ENCODE results near the gene SLC22A15. TPM values are rescaled to one million over a fixed set of nuclear protein-coding genes. Genes with fewer than 3 reads are reported as not detected.
"Not testable (repeated sequence)": the region's sequence is repeated elsewhere in the genome, so short reads cannot be mapped to it uniquely, and the experiment has no call there.

Gene SLC22A15
- total RNA-seq, 1 experiment from 2014 or later: not detected

GRCh38 chr1:115952547-115952946 is 23.8 kb upstream of the SLC22A15 start:
- no peaks in the 10 kb centered on the region for H3K36me3 ChIP-seq (ENCODE audit: insufficient read depth, low read length)
- H3K4me3 ChIP-seq (ENCODE audit: low read length): no peak overlapping the region
- H2AFZ ChIP-seq (ENCODE audit: low read length): no peak overlapping the region
- H3K27ac ChIP-seq (ENCODE audit: low read length): no peak overlapping the region
- H3K79me2 ChIP-seq (ENCODE audit: low read length): no peaks in the 10 kb centered on the region
- no peaks in the 10 kb centered on the region for H3K9me3 ChIP-seq (ENCODE audit: low read length)
- no peak for DNase-seq
- no peaks in the 10 kb centered on the region for H4K20me1 ChIP-seq (ENCODE audit: insufficient read depth, low read depth, low read length)
- no peak overlapping the region for H3K9ac ChIP-seq (ENCODE audit: low read length)
- no peaks in the 10 kb centered on the region for H3K27me3 ChIP-seq (ENCODE audit: low read length)
- H3K4me2 ChIP-seq (ENCODE audit: low read depth, low read length, poor library complexity, severe bottlenecking): no peak overlapping the region
- H3K4me1 ChIP-seq (ENCODE audit: low read length): no peaks in the 10 kb centered on the region
- no peaks in the 10 kb centered on the region for H3K9me2 ChIP-seq (replicated peaks; ENCODE audit: insufficient read depth, low read length)

- Histone ChIP-seq H2AFZ (ENCODE audit: low read length) (no peak overlapping the region), H3K9ac (ENCODE audit: low read length) (no peak overlapping the region), H3K4me2 (ENCODE audit: low read depth, low read length, poor library complexity, severe bottlenecking) (no peak overlapping the region), H3K9me2 (replicated peaks; ENCODE audit: insufficient read depth, low read length) (no peaks in the 10 kb centered on the region), H3K9me3 (ENCODE audit: low read length) (no peaks in the 10 kb centered on the region), H3K27me3 (ENCODE audit: low read length) (no peaks in the 10 kb centered on the region), H4K20me1 (ENCODE audit: insufficient read depth, low read depth, low read length) (no peaks in the 10 kb centered on the region), H3K4me3 (ENCODE audit: low read length) (no peak overlapping the region), H3K79me2 (ENCODE audit: low read length) (no peaks in the 10 kb centered on the region), H3K27ac (ENCODE audit: low read length) (no peak overlapping the region), H3K4me1 (ENCODE audit: low read length) (no peaks in the 10 kb centered on the region), H3K36me3 (ENCODE audit: insufficient read depth, low read length) (no peaks in the 10 kb centered on the region)
- no peak for DNase-seq
These were observed 23.1 kb upstream of the SLC22A15 start for GRCh38 chr1:115953180-115953579.

GRCh38 chr1:115954684-115955083 is 21.6 kb upstream of the SLC22A15 start:
- no peak overlapping the region for H3K9ac ChIP-seq (ENCODE audit: low read length)
- H4K20me1 ChIP-seq (ENCODE audit: insufficient read depth, low read depth, low read length): no peaks in the 10 kb centered on the region
- H3K27me3 ChIP-seq (ENCODE audit: low read length): no peaks in the 10 kb centered on the region
- no peak overlapping the region for H3K4me2 ChIP-seq (ENCODE audit: low read depth, low read length, poor library complexity, severe bottlenecking)
- no peak overlapping the region for H3K4me3 ChIP-seq (ENCODE audit: low read length)
- H3K36me3 ChIP-seq (ENCODE audit: insufficient read depth, low read length): no peaks in the 10 kb centered on the region
- H3K9me2 ChIP-seq (replicated peaks; ENCODE audit: insufficient read depth, low read length): no peaks in the 10 kb centered on the region
- H3K27ac ChIP-seq (ENCODE audit: low read length): no peak overlapping the region
- no peak overlapping the region for H2AFZ ChIP-seq (ENCODE audit: low read length)
- H3K79me2 ChIP-seq (ENCODE audit: low read length): no peaks in the 10 kb centered on the region
- H3K9me3 ChIP-seq (ENCODE audit: low read length): no peaks in the 10 kb centered on the region
- no peak for DNase-seq
- no peaks in the 10 kb centered on the region for H3K4me1 ChIP-seq (ENCODE audit: low read length)

GRCh38 chr1:115955228-115955627 is 21.1 kb upstream of the SLC22A15 start:
- H3K9ac ChIP-seq (ENCODE audit: low read length): no peak overlapping the region
- no peak overlapping the region for H3K4me3 ChIP-seq (ENCODE audit: low read length)
- no peaks in the 10 kb centered on the region for H3K4me1 ChIP-seq (ENCODE audit: low read length)
- H2AFZ ChIP-seq (ENCODE audit: low read length): no peak overlapping the region
- H4K20me1 ChIP-seq (ENCODE audit: insufficient read depth, low read depth, low read length): no peaks in the 10 kb centered on the region
- no peaks in the 10 kb centered on the region for H3K9me3 ChIP-seq (ENCODE audit: low read length)
- H3K4me2 ChIP-seq (ENCODE audit: low read depth, low read length, poor library complexity, severe bottlenecking): no peak overlapping the region
- DNase-seq: no peak
- no peaks in the 10 kb centered on the region for H3K27me3 ChIP-seq (ENCODE audit: low read length)
- no peaks in the 10 kb centered on the region for H3K79me2 ChIP-seq (ENCODE audit: low read length)
- no peaks in the 10 kb centered on the region for H3K9me2 ChIP-seq (replicated peaks; ENCODE audit: insufficient read depth, low read length)
- H3K36me3 ChIP-seq (ENCODE audit: insufficient read depth, low read length): no peaks in the 10 kb centered on the region
- H3K27ac ChIP-seq (ENCODE audit: low read length): no peak overlapping the region

GRCh38 chr1:115958866-115959265 is 17.4 kb upstream of the SLC22A15 start:
- Histone ChIP-seq H3K4me2 (ENCODE audit: low read depth, low read length, poor library complexity, severe bottlenecking) (no peak overlapping the region), H3K4me1 (ENCODE audit: low read length) (no peaks in the 10 kb centered on the region), H2AFZ (ENCODE audit: low read length) (no peak overlapping the region), H3K9ac (ENCODE audit: low read length) (no peak overlapping the region), H3K36me3 (ENCODE audit: insufficient read depth, low read length) (no peaks in the 10 kb centered on the region), H3K9me3 (ENCODE audit: low read length) (no peaks in the 10 kb centered on the region), H3K4me3 (ENCODE audit: low read length) (no peak overlapping the region), H3K27ac (ENCODE audit: low read length) (no peak overlapping the region), H4K20me1 (ENCODE audit: insufficient read depth, low read depth, low read length) (no peaks in the 10 kb centered on the region), H3K27me3 (ENCODE audit: low read length) (no peaks in the 10 kb centered on the region), H3K9me2 (replicated peaks; ENCODE audit: insufficient read depth, low read length) (no peaks in the 10 kb centered on the region), H3K79me2 (ENCODE audit: low read length) (no peaks in the 10 kb centered on the region)
- DNase-seq: no peak

- Histone ChIP-seq H3K9ac (ENCODE audit: low read length) (no peak overlapping the region), H3K79me2 (ENCODE audit: low read length) (no peaks in the 10 kb centered on the region), H2AFZ (ENCODE audit: low read length) (no peak overlapping the region), H3K4me2 (ENCODE audit: low read depth, low read length, poor library complexity, severe bottlenecking) (no peak overlapping the region), H3K27me3 (ENCODE audit: low read length) (no peaks in the 10 kb centered on the region), H3K9me3 (ENCODE audit: low read length) (no peaks in the 10 kb centered on the region), H3K36me3 (ENCODE audit: insufficient read depth, low read length) (no peaks in the 10 kb centered on the region), H3K27ac (ENCODE audit: low read length) (no peak overlapping the region), H3K4me3 (ENCODE audit: low read length) (no peak overlapping the region), H4K20me1 (ENCODE audit: insufficient read depth, low read depth, low read length) (no peaks in the 10 kb centered on the region), H3K9me2 (replicated peaks; ENCODE audit: insufficient read depth, low read length) (no peaks in the 10 kb centered on the region), H3K4me1 (ENCODE audit: low read length) (peaks cover 5% of the 10 kb centered on the region)
- peak; percentile 77 for DNase-seq
These were observed 6.8 kb upstream of the SLC22A15 start for GRCh38 chr1:115969509-115969908.

- not testable (repeated sequence) for H2AFZ ChIP-seq (ENCODE audit: low read length); H3K9me2 ChIP-seq (replicated peaks; ENCODE audit: insufficient read depth, low read length); DNase-seq; H3K36me3 ChIP-seq (ENCODE audit: insufficient read depth, low read length); H4K20me1 ChIP-seq (ENCODE audit: insufficient read depth, low read depth, low read length); H3K4me1 ChIP-seq (ENCODE audit: low read length); H3K9ac ChIP-seq (ENCODE audit: low read length); H3K4me2 ChIP-seq (ENCODE audit: low read depth, low read length, poor library complexity, severe bottlenecking); H3K79me2 ChIP-seq (ENCODE audit: low read length); H3K9me3 ChIP-seq (ENCODE audit: low read length); H3K4me3 ChIP-seq (ENCODE audit: low read length); H3K27ac ChIP-seq (ENCODE audit: low read length); H3K27me3 ChIP-seq (ENCODE audit: low read length)
These were observed 4.5 kb upstream of the SLC22A15 start for GRCh38 chr1:115971778-115972177.

- H3K27me3 ChIP-seq (ENCODE audit: low read length): no peaks in the 10 kb centered on the region
- H3K4me3 ChIP-seq (ENCODE audit: low read length): no peak overlapping the region
- no peak overlapping the region for H3K27ac ChIP-seq (ENCODE audit: low read length)
- no peak overlapping the region for H3K4me2 ChIP-seq (ENCODE audit: low read depth, low read length, poor library complexity, severe bottlenecking)
- H3K9me3 ChIP-seq (ENCODE audit: low read length): no peaks in the 10 kb centered on the region
- no peak overlapping the region for H2AFZ ChIP-seq (ENCODE audit: low read length)
- no peak overlapping the region for H3K9ac ChIP-seq (ENCODE audit: low read length)
- no peaks in the 10 kb centered on the region for H3K9me2 ChIP-seq (replicated peaks; ENCODE audit: insufficient read depth, low read length)
- no peaks in the 10 kb centered on the region for H4K20me1 ChIP-seq (ENCODE audit: insufficient read depth, low read depth, low read length)
- no peaks in the 10 kb centered on the region for H3K79me2 ChIP-seq (ENCODE audit: low read length)
- H3K4me1 ChIP-seq (ENCODE audit: low read length): peaks cover 5% of the 10 kb centered on the region
- H3K36me3 ChIP-seq (ENCODE audit: insufficient read depth, low read length): no peaks in the 10 kb centered on the region
- no peak for DNase-seq
These were observed 3.2 kb upstream of the SLC22A15 start for GRCh38 chr1:115973154-115973553.

GRCh38 chr1:115975569-115976061 is 698 bp upstream of the SLC22A15 start:
- Histone ChIP-seq H3K4me1 (ENCODE audit: low read length) (no peaks in the 10 kb centered on the region), H3K9ac (ENCODE audit: low read length) (no peak overlapping the region), H3K4me2 (ENCODE audit: low read depth, low read length, poor library complexity, severe bottlenecking) (no peak overlapping the region), H3K4me3 (ENCODE audit: low read length) (no peak overlapping the region), H3K27me3 (ENCODE audit: low read length) (no peaks in the 10 kb centered on the region), H3K27ac (ENCODE audit: low read length) (no peak overlapping the region), H2AFZ (ENCODE audit: low read length) (no peak overlapping the region), H4K20me1 (ENCODE audit: insufficient read depth, low read depth, low read length) (no peaks in the 10 kb centered on the region), H3K9me3 (ENCODE audit: low read length) (no peaks in the 10 kb centered on the region), H3K36me3 (ENCODE audit: insufficient read depth, low read length) (no peaks in the 10 kb centered on the region), H3K9me2 (replicated peaks; ENCODE audit: insufficient read depth, low read length) (no peaks in the 10 kb centered on the region), H3K79me2 (ENCODE audit: low read length) (no peaks in the 10 kb centered on the region)
- DNase-seq: no peak

All from Karpas-422 (cell line).